ENCODE data around the gene NRXN3.

DNA sequence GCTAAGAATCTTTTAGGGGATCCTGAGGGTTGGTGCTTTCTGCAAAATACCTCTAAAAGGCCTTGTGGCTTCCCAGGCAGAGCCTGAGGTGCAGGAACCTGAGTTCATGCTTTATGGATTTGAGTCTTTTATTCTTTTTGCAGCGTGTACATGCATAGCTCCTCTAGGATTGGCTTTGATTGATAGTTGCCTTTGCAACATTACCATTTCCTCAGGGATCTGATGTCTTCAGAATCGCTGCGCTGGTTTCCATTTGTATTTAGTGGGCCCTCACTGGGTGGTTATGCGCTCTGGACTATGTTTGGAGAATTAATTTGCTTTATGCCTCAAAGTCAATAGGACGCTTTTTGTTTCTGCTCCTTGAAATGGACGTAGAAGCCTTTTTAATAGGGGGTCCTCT lies 16.1 kb downstream of the NRXN3 start:
- TF ChIP-seq, protein P1, sequence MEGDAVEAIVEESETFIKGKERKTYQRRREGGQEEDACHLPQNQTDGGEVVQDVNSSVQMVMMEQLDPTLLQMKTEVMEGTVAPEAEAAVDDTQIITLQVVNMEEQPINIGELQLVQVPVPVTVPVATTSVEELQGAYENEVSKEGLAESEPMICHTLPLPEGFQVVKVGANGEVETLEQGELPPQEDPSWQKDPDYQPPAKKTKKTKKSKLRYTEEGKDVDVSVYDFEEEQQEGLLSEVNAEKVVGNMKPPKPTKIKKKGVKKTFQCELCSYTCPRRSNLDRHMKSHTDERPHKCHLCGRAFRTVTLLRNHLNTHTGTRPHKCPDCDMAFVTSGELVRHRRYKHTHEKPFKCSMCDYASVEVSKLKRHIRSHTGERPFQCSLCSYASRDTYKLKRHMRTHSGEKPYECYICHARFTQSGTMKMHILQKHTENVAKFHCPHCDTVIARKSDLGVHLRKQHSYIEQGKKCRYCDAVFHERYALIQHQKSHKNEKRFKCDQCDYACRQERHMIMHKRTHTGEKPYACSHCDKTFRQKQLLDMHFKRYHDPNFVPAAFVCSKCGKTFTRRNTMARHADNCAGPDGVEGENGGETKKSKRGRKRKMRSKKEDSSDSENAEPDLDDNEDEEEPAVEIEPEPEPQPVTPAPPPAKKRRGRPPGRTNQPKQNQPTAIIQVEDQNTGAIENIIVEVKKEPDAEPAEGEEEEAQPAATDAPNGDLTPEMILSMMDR (conservative IDR thresholded peaks at IDR 0.05; ENCODE audit: low read length): no peak
- no peak for TF ChIP-seq EZH2phosphoT487 (IDR thresholded peaks at IDR 0.05; ENCODE audit: borderline replicate concordance, low read depth, low read length)
